ENCODE measurements around the gene USP40. TPM values are rescaled to one million over a fixed set of nuclear protein-coding genes. Genes with fewer than 3 reads are reported as not detected.

The USP40 gene
- total and polyA plus RNA-seq, 2 of the 8 experiments (the other 6 are each of a cell fraction or from before 2014, with no cell fraction given), result 12.0 to 15.7 TPM

- TF ChIP-seq HDAC6 (IDR thresholded peaks at IDR 0.05; ENCODE audit: low read depth, low read length) (no peak), TCF12 (IDR thresholded peaks at IDR 0.05; ENCODE audit: low read depth, low read length) (no peak)
Observed at GRCh38 chr2:233492751-233493150, 73.8 kb downstream of the USP40 start (continued).
